Smooth muscle cell (in vitro differentiated cells): ENCODE data around the gene ZFP14. TPM values are rescaled to one million over a fixed set of nuclear protein-coding genes. Genes with fewer than 3 reads are reported as not detected.
"Not testable (repeated sequence)": the region's sequence is repeated elsewhere in the genome, so short reads cannot be mapped to it uniquely, and the experiment has no call there.

Experiments
- DNase-seq: peaks from one replicate; lab custom pipeline; 2025; ENCODE audit not compliant: unreplicated experiment; lab: John Stamatoyannopoulos, UW
- H2AFZ ChIP-seq: fragments of 200-600 bp; sonication (generic); 2 replicates; pipeline ENCODE4 v1.6.0; 2016; ENCODE audit warnings: antibody characterized with exemption, low read depth, mild to moderate bottlenecking
- H3F3A ChIP-seq: fragments of 200-600 bp; sonication (generic); 2 replicates; pipeline ENCODE4 v1.6.0; 2017; ENCODE audit warnings: antibody characterized with exemption, low read depth
- H3K27ac ChIP-seq: fragments of 200-600 bp; sonication (generic); 2 replicates; pipeline ENCODE4 v1.5.1; 2016; ENCODE audit warnings: low read depth, mild to moderate bottlenecking
- H3K27me3 ChIP-seq: fragments of 200-600 bp; sonication (generic); 2 replicates; pipeline ENCODE4 v1.6.1; 2016; ENCODE audit warnings: low read depth, mild to moderate bottlenecking
- H3K36me3 ChIP-seq: fragments of 200-600 bp; sonication (generic); 2 replicates; pipeline ENCODE4 v1.5.1; 2016; ENCODE audit warnings: low read depth
- H3K4me1 ChIP-seq: fragments of 200-600 bp; sonication (generic); 2 replicates; pipeline ENCODE4 v1.5.1; 2016; ENCODE audit warnings: low read depth
- H3K4me2 ChIP-seq: fragments of 200-600 bp; sonication (generic); 2 replicates; pipeline ENCODE4 v1.6.0; 2016; ENCODE audit warnings: mild to moderate bottlenecking
- H3K4me3 ChIP-seq: fragments of 200-600 bp; sonication (generic); 2 replicates; pipeline ENCODE4 v1.5.1; 2016; ENCODE audit warnings: mild to moderate bottlenecking
- H3K79me2 ChIP-seq: fragments of 200-600 bp; sonication (generic); 2 replicates; pipeline ENCODE4 v1.6.0; 2016; ENCODE audit warnings: low read depth, mild to moderate bottlenecking
- H3K9ac ChIP-seq: fragments of 200-600 bp; sonication (generic); 2 replicates; pipeline ENCODE4 v1.6.0; 2016; ENCODE audit warnings: low read depth
- H3K9me3 ChIP-seq: fragments of 200-600 bp; sonication (generic); replicated peaks from 2 replicates; pipeline ENCODE4 v1.5.1; 2016; ENCODE audit warnings: low read depth
- H4K20me1 ChIP-seq: fragments of 200-600 bp; sonication (generic); 2 replicates; pipeline ENCODE4 v1.6.0; 2016; ENCODE audit warnings: low read depth
- WGBS: methylation state at CpG from one replicate; pipeline ENCODE4 v1.1.7; 2016; ENCODE audit warnings: low lambda C conversion rate; 5-methylcytosine and 5-hydroxymethylcytosine counted together
- polyA plus RNA-seq: library from polyadenylated mRNA; unstranded; fragments of >200 nt; fragmentation: Nextera tagmentation; extraction: Ambion mirVana; gene quantifications from 2 replicates; pipeline ENCODE4 v1.2.1, GENCODE V29; 2016
- total RNA-seq: library from RNA; depleted of rRNA; stranded (reverse); fragments of >200 nt; gene quantifications from 2 replicates; pipeline ENCODE4 v1.2.3, GENCODE V29; 2014

ZFP14 gene
- total and polyA plus RNA-seq, 2 experiments from 2014 or later, result 1.3 to 2.0 TPM

GRCh38 chr19:36314053-36314452 is 64.9 kb downstream of the ZFP14 start:
- H4K20me1 ChIP-seq, DNase-seq, H3K79me2 ChIP-seq, H3K4me1 ChIP-seq, H3K4me3 ChIP-seq, H3F3A ChIP-seq, H2AFZ ChIP-seq, H3K27ac ChIP-seq, H3K9me3 ChIP-seq, H3K27me3 ChIP-seq, H3K36me3 ChIP-seq, H3K9ac ChIP-seq, H3K4me2 ChIP-seq: not testable (repeated sequence)
- 97% methylated on average over 5 of the region's 5 CpGs for WGBS

GRCh38 chr19:36311098-36311760 is 67.8 kb downstream of the ZFP14 start:
- 100% methylated on average over 8 of the region's 26 CpGs for WGBS
- H3K4me3 ChIP-seq, H3K27ac ChIP-seq, H4K20me1 ChIP-seq, H3K9me3 ChIP-seq, H3K9ac ChIP-seq, H3K79me2 ChIP-seq, H3F3A ChIP-seq, H3K36me3 ChIP-seq, DNase-seq, H2AFZ ChIP-seq, H3K4me2 ChIP-seq, H3K27me3 ChIP-seq, H3K4me1 ChIP-seq: not testable (repeated sequence)

GRCh38 chr19:36310416-36310990 is 68.5 kb downstream of the ZFP14 start:
- H3K9me3 ChIP-seq, H2AFZ ChIP-seq: not testable (repeated sequence)
- WGBS, result 97% methylated on average over 5 of the region's 5 CpGs

GRCh38 chr19:36309759-36310158 is 69.2 kb downstream of the ZFP14 start:
- 95% methylated on average over 11 of the region's 23 CpGs for WGBS
- not testable (repeated sequence) for H2AFZ ChIP-seq, H3K4me2 ChIP-seq, H4K20me1 ChIP-seq, H3K4me3 ChIP-seq, H3K36me3 ChIP-seq, H3K27me3 ChIP-seq, H3K79me2 ChIP-seq, DNase-seq, H3K9me3 ChIP-seq, H3F3A ChIP-seq, H3K27ac ChIP-seq, H3K9ac ChIP-seq, H3K4me1 ChIP-seq

More at GRCh38 chr19:36310416-36310990, 68.5 kb downstream of the ZFP14 start:
- DNase-seq, H3K9ac ChIP-seq, H3K4me1 ChIP-seq, H3K36me3 ChIP-seq, H3K79me2 ChIP-seq, H3K4me3 ChIP-seq, H3K27me3 ChIP-seq, H3K4me2 ChIP-seq, H3K27ac ChIP-seq, H4K20me1 ChIP-seq, H3F3A ChIP-seq: not testable (repeated sequence)

GRCh38 chr19:36309309-36309708 is 69.7 kb downstream of the ZFP14 start:
- H3K4me3 ChIP-seq, H3K9me3 ChIP-seq, H3F3A ChIP-seq, H3K79me2 ChIP-seq, H3K27me3 ChIP-seq, H3K9ac ChIP-seq, H3K4me2 ChIP-seq, H3K27ac ChIP-seq, DNase-seq, H3K36me3 ChIP-seq, H4K20me1 ChIP-seq, H3K4me1 ChIP-seq, H2AFZ ChIP-seq: not testable (repeated sequence)
- 94% methylated on average over 34 of the region's 39 CpGs for WGBS

GRCh38 chr19:36292317-36292716 is 86.7 kb downstream of the ZFP14 start:
- not testable (repeated sequence) for H3K4me1 ChIP-seq, DNase-seq, H3K27ac ChIP-seq, H4K20me1 ChIP-seq, H3K4me2 ChIP-seq, H3K9ac ChIP-seq, H2AFZ ChIP-seq, H3K9me3 ChIP-seq, H3K27me3 ChIP-seq, H3K79me2 ChIP-seq, H3F3A ChIP-seq, H3K4me3 ChIP-seq, H3K36me3 ChIP-seq
- WGBS, result 97% methylated on average over 15 of the region's 30 CpGs

Other genes starting within 250 kb of the ZFP14 start
- gene CAPNS1, start 239.1 kb downstream of the ZFP14 start, total RNA-seq, result 183 and 252 TPM in 2 replicates
- gene CAPNS1, start 239.1 kb downstream of the ZFP14 start, polyA plus RNA-seq, result 365 and 383 TPM in 2 replicates
- gene COX7A1, start 226.8 kb downstream of the ZFP14 start, total RNA-seq, result not detected in 2 replicates
- 1.5 TPM in 1 of 2 replicates, not detected in the other for gene COX7A1, start 226.8 kb downstream of the ZFP14 start, polyA plus RNA-seq
- gene ZNF565, start 164.5 kb downstream of the ZFP14 start, total RNA-seq, result 4.5 and 8.6 TPM in 2 replicates
- 2.6 and 4.7 TPM in 2 replicates for gene ZNF565, start 164.5 kb downstream of the ZFP14 start, polyA plus RNA-seq
- 155 and 161 TPM in 2 replicates for gene ZNF146, start 164.1 kb downstream of the ZFP14 start, total RNA-seq
- 49.4 and 57.5 TPM in 2 replicates for gene ZNF146, start 164.1 kb downstream of the ZFP14 start, polyA plus RNA-seq
- gene ZFP82, start 39.4 kb upstream of the ZFP14 start, total RNA-seq, result 6.8 and 9.2 TPM in 2 replicates
- gene ZFP82, start 39.4 kb upstream of the ZFP14 start, polyA plus RNA-seq, result 7.3 and 7.8 TPM in 2 replicates
- gene ZNF566, start 110.4 kb upstream of the ZFP14 start, total RNA-seq, result 6.9 and 9.8 TPM in 2 replicates
- gene ZNF566, start 110.4 kb upstream of the ZFP14 start, polyA plus RNA-seq, result 3.5 and 4.6 TPM in 2 replicates
- 25.3 and 40.3 TPM in 2 replicates for gene ZNF260, start 149.1 kb upstream of the ZFP14 start, total RNA-seq
- 7.6 and 8.0 TPM in 2 replicates for gene ZNF260, start 149.1 kb upstream of the ZFP14 start, polyA plus RNA-seq
- 9.3 and 10.0 TPM in 2 replicates for gene ZNF529, start 194.1 kb upstream of the ZFP14 start, total RNA-seq
- gene ZNF529, start 194.1 kb upstream of the ZFP14 start, polyA plus RNA-seq, result 2.9 and 3.5 TPM in 2 replicates
- gene ZNF382, start 226.1 kb upstream of the ZFP14 start, total RNA-seq, result 6.0 and 8.9 TPM in 2 replicates
- gene ZNF382, start 226.1 kb upstream of the ZFP14 start, polyA plus RNA-seq, result 3.0 and 3.5 TPM in 2 replicates